CD4-positive, alpha-beta T cell treated with Interleukin-4 for 1 hour (primary cell): ENCODE results near the gene SPATC1L.
"Not testable (repeated sequence)": the region's sequence is repeated elsewhere in the genome, so short reads cannot be mapped to it uniquely, and the experiment has no call there.

Experiments used
- DNase-seq, 2 donors: peaks; one replicate each; pipeline ENCODE4 v3.0.0-alpha.2; 2020 to 2022

The SPATC1L gene

GRCh38 chr21:46149205-46149901 lies 34.9 kb downstream of the SPATC1L start:
- DNase-seq, result no peak

GRCh38 chr21:46148106-46148505 lies 36.2 kb downstream of the SPATC1L start:
- no peak for DNase-seq

DNA sequence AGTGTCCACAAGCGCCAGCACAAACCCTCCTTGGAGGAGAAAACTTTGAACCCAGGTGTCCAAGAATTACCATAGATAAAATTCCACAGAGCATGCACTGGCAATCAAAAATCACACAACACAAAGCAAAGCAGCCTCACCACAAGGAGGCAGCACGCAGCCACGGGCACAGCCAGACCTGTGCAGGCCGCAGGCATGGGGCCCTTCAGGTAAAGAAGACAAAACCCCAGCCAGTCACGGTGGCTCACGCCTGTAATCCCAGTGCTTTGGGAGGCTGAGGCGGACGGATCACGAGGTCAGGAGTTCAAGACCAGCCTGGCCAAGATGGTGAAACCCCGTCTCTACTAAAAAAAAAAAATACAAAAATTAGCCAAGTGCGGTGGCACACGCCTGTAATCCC lies 36.8 kb downstream of the SPATC1L start:
- DNase-seq, result peak; percentile 31 to 61

DNA sequence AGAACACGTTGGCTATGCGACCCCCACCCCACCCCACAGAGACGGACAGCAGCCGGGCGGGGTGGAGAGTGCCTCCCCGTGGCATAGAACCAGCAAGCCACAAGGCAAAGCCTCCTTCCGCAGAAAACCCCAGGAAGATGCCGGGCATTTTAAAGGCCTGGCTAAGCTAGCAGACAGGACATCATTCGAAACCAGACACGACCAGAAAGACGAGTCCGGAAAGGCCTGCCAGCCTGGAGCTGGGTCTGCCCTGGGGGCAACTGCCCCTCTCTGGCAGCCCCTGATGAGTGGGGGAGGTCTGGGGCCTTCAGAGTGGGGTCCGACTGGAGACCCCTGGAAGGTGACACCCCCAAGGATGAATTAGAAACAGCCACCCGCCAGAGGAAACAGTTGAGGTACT lies 37.4 kb downstream of the SPATC1L start:
- no peak for DNase-seq

DNA sequence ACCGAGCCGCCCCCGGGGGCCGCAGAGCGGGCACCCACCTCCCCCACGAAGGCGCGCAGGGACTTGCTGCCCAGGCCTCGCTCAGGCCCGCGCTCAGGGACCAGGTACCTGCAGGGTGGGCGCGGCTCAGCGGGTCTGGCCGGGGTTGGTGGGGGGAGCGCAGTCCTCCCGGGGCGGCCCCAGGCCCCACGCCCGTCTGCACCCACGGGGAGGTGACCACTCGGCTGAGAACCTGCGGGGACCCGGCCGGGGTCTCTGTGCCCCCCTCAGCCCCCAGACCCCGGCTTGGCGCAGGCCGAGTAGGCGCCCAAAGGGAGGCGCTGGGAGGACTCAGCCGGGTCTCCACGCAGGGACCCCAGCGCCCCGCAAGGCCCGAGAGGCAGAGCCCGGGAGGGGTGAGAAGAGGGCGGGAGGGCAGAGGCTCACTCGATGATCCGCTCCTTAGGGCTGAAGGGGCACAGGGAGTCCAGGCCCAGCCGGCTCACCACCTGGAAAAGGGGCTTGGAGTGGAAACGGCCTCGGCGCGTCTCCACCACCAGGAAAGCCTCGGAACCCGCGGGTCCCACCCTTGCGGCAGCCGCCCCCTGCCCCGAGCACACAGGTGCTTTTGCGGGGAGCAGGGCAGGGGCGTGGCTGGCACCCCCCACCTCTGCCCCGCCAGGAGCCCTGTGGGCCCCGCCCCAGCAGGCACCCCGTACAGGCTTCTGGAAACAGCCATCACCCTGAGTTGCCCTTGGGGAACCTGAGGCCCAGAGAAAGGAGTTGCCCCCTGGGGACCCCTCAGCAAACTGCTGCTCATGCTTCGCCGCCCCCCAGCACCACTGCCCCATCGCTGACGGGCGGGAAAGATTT lies 38.2 kb downstream of the SPATC1L start:
- no peak for DNase-seq

GRCh38 chr21:46145159-46145839 lies 39.0 kb downstream of the SPATC1L start:
- no peak for DNase-seq

DNA sequence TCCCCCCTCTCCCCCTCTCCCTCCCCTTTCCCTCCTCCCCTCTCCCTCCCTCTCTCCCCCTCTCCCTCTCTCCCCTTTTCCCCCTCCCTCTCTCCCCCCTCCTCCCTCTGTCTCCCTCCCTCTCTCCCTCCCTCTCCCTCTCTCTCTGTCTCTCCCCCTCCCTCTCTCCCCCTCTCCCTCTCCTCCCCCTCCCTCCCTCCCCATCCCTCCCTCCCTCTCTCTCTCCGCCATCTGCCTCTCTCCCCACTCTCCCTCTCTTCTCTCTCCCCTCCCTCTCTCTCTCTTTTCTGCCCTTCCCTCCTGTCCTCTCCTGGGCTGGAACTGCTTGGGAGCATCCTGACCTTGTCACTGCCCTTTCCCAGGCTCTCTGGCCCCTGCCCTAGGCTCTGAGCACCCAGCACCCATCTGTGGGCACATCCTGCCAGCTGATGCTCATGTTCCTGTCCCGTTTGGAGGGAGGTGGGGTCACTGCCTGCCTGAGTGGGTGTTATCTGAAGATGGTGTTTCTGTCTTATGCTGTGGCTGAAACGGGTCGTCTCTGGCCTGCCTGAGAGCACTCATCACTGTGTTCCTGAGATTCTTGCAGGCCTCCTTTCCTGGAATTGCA lies 39.7 kb downstream of the SPATC1L start:
- DNase-seq, result no peak

- DNase-seq, result peak; percentile 16 to 56
Measured at GRCh38 chr21:46142582-46143473, 41.4 kb downstream of the SPATC1L start.

DNA sequence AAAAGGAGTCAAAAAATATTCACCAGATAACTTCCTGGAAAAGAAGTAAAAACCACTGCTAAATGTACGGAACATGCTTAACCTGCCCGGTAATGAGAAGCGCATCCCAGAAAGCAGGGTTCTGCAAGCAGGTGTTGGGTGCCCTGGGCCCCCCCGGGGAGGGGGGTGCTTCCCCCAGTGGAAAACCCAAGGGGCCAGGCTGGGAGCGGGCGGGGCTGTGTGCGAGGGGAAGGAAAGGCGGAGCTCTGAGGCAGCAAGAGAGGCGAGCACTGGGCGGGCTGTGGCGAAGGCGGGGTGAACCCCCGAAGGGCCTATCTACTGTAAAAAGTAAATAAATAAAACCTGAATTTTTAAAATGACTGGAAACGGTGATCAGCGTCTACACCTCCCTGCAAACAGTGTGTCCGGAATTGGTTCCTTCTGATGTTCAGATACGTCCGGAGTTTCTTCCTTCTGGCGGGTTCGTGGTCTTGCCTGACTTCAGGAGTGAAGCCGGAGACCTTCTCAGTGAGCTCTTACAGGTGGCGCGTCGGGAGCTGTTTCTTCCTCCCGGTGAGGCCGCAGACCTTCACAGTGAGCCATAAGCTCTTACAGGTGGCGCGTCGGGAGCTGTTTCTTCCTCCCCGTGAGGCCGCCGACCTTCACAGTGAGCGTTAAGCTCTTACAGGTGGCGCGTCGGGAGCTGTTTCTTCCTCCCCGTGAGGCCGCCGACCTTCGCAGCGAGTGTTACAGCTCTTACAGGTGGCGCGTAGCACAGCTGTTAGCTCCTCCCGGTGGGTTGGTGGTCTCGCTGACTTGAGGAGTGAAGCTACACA lies 42.3 kb downstream of the SPATC1L start:
- DNase-seq, result no peak

GRCh38 chr21:46140352-46141003 lies 43.8 kb downstream of the SPATC1L start:
- DNase-seq, result not testable (repeated sequence)

GRCh38 chr21:46139686-46140085 lies 44.6 kb downstream of the SPATC1L start:
- DNase-seq, result no peak

GRCh38 chr21:46138383-46138970 lies 45.8 kb downstream of the SPATC1L start:
- DNase-seq, result no peak

DNA sequence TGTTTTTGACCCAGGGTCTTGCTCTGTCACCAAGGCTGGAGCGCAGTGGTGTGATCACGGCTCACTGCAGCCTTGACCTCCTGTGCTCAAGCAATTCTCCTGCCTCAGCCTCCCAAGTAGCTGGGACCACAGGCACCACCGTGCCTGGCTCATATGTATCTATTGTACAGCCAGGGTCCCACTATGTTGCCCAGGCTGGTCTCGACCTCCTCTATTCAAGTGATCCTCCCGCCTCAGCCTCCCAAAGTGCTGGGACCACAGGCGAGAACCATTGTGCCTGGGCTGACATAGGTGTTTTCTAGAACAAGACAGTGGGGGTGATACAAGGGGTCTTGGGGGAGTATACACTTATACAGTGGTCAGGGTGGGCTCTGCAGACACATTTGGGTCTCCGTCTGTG lies 46.4 kb downstream of the SPATC1L start:
- DNase-seq, result no peak

- no peak for DNase-seq
Measured at GRCh38 chr21:46136739-46137349, 47.4 kb downstream of the SPATC1L start.

DNA sequence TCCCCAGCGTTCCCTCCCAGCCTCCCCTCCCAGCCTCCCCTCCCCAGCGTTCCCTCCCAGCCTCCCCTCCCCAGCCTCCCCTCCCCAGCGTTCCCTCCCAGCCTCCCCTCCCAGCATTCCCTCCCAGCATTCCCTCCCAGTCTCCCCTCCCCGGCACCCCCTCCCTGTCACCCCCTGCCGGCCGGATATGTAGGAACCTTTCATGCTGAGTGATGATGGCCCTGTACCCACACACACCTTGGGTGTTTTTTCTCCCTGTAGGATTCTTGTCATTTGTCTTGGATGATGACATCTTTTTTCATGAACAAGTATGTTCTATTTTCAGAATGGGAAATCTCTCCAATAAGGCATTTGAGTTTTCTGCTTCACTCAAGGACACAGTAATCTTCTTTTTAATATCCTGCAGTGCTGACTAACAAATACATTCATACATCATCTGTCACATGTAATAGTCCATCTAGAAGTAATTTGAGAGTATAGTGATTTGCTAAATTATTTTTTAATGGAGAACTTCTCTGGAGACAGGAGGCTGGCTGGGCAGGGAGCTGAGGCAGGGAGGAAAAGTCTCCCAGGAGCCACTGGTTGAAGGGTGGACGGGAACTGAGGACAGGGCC lies 48.4 kb downstream of the SPATC1L start:
- no peak for DNase-seq

GRCh38 chr21:46131838-46132651 lies 52.2 kb downstream of the SPATC1L start:
- DNase-seq, result no peak

GRCh38 chr21:46131588-46131837 lies 52.7 kb downstream of the SPATC1L start:
- DNase-seq, result no peak

DNA sequence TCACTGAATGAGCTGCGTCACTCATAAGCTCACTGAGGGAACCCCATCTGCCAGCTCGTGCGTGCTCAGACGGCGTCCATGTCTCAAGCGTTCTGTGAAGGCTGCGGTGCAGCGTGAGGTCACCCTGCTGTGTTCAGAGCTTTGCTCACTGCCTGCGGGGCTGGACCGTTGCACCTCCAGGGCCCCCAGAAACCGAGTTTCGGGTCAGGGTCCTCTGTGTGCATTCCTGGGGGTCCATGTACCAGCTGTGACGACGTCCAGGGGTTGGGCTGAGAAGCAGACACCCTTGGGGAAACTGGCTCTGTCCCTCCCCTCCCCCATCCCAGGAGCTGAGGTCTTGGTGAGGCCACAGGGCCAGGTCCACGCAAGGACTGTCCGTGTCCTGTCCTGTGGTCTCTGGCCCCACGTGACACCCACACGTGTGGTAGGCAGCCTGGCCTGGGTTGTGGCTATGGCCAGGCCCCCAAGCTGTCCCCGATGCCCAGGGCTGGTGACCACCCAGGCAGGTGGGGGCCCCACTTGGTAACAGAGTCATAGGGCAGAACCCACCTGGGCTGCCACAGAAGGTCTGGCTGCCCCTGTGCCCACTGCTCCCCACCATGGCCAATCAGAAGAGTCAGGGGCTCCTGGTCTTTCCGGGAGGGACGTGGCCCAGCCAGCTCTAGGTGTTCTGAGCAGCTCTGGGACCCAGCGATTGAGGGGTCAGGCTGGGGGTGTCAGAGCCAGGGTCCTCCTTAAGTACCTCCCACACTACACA lies 53.2 kb downstream of the SPATC1L start:
- no peak for DNase-seq
